Nasal cavity respiratory epithelium epithelial cell of viscerocranial mucosa (primary cell): ENCODE results near the gene GPN2. TPM values are rescaled to one million over a fixed set of nuclear protein-coding genes. Genes with fewer than 3 reads are reported as not detected.

Source experiments
- total RNA-seq: library from RNA; depleted of rRNA; stranded (reverse); fragments of >200 nt; gene quantifications from 2 replicates; pipeline ENCODE4 v1.2.3, GENCODE V29; 2014

GPN2 gene
- 7.9 and 11.6 TPM in 2 replicates for total RNA-seq

GRCh38 chr1:26889551-26890466 lies at the start of gene GPN2:
Gene GPN2, minus strand, starts transcription at chr1:26890283. Its CDS starts 187 bp downstream, at chr1:26890096.

GRCh38 chr1:26921540-26922430 lies 31.7 kb upstream of the GPN2 start, which contains the start of gene NUDC:
Gene NUDC, plus strand, starts transcription at chr1:26921743. Its CDS starts 106 bp downstream, at chr1:26921849.

GRCh38 chr1:26913754-26914619 lies 23.9 kb upstream of the GPN2 start, which contains the start of gene NR0B2:
Gene NR0B2, minus strand, starts transcription at chr1:26913975. Its CDS starts 35 bp downstream, at chr1:26913940.

GRCh38 chr1:26900001-26900814 lies 10.1 kb upstream of the GPN2 start, which contains the start of gene GPATCH3:
Gene GPATCH3, minus strand, starts transcription at chr1:26900467. Its CDS starts 25 bp downstream, at chr1:26900442.

GRCh38 chr1:26862781-26863684 lies 27.1 kb downstream of the GPN2 start, which contains the start of gene SFN:
Gene SFN, plus strand, starts transcription at chr1:26863149. Its CDS starts 64 bp downstream, at chr1:26863213.

GRCh38 chr1:26826261-26827105 lies 63.6 kb downstream of the GPN2 start, which contains the start of gene ZDHHC18:
Gene ZDHHC18, plus strand, starts transcription at chr1:26826688. Its CDS starts 117 bp downstream, at chr1:26826805.

Other genes with a start within 250 kb of the GPN2 start
- 9.6 and 49.5 TPM in 2 replicates for gene ARID1A, start 194.3 kb downstream of the GPN2 start, total RNA-seq
- 18.5 and 21.9 TPM in 2 replicates for gene PIGV, start 102.3 kb downstream of the GPN2 start, total RNA-seq
- gene ZDHHC18, start 63.6 kb downstream of the GPN2 start, total RNA-seq: 7.5 and 18.6 TPM in 2 replicates
- 710 and 1,116 TPM in 2 replicates for gene SFN, start 27.1 kb downstream of the GPN2 start, total RNA-seq
- gene GPATCH3, start 10.2 kb upstream of the GPN2 start, total RNA-seq: 8.9 and 10.6 TPM in 2 replicates
- gene NR0B2, start 23.7 kb upstream of the GPN2 start, total RNA-seq: not detected in 2 replicates
- gene NUDC, start 31.5 kb upstream of the GPN2 start, total RNA-seq: 29.4 and 40.6 TPM in 2 replicates
- 16.1 and 20.2 TPM in 2 replicates for gene KDF1, start 70.2 kb upstream of the GPN2 start, total RNA-seq
- 10.7 and 18.8 TPM in 2 replicates for gene TRNP1, start 103.4 kb upstream of the GPN2 start, total RNA-seq
- gene TENT5B, start 122.6 kb upstream of the GPN2 start, total RNA-seq: 43.7 and 68.1 TPM in 2 replicates